Breast epithelium (tissue), 3 donors: Measurements from ENCODE around the gene TFCP2L1.

Experiments
- CTCF ChIP-seq, 3 donors: fragments of 450-650 bp; IDR thresholded peaks; one replicate each; pipeline ENCODE4 v1.5.1; 2016 to 2017; ENCODE audit warnings: antibody characterized with exemption in 3 of 3, mild to moderate bottlenecking in 3 of 3, moderate library complexity in 3 of 3
- POLR2A ChIP-seq: fragments of 450-650 bp; IDR thresholded peaks from one replicate; pipeline ENCODE4 v1.6.1; 2016; ENCODE audit warnings: antibody characterized with exemption, mild to moderate bottlenecking, moderate library complexity

- TF ChIP-seq POLR2A (no peak), CTCF (IDR thresholded peaks at IDR 0.05) (no peak)
Observed at GRCh38 chr2:121316986-121317385, 32.0 kb upstream of the TFCP2L1 start.
